Kidney epithelial cell (primary cell): Measurements from ENCODE around the gene PNO1. TPM values are rescaled to one million over a fixed set of nuclear protein-coding genes. Genes with fewer than 3 reads are reported as not detected.

Experiments used
- DNase-seq: peaks from one replicate; pipeline ENCODE4 v3.0.0-alpha.2; 2010; ENCODE audit warnings: low read depth
- H3K27me3 ChIP-seq: 2 replicates; pipeline ENCODE4 v1.6.0; 2011; ENCODE audit warnings: low read length; ENCODE audit not compliant: control insufficient read depth, insufficient read depth
- H3K36me3 ChIP-seq: 2 replicates; pipeline ENCODE4 v1.5.1; 2011; ENCODE audit warnings: low read length; ENCODE audit not compliant: control insufficient read depth, insufficient read depth
- H3K4me3 ChIP-seq: 2 replicates; pipeline ENCODE4 v1.5.1; 2011; ENCODE audit warnings: low read depth, mild to moderate bottlenecking, control low read depth, low read length
- total RNA-seq: library from RNA; depleted of rRNA; stranded (reverse); fragments of >200 nt; gene quantifications from 2 replicates; pipeline ENCODE4 v1.2.3, GENCODE V29; 2015
- TF ChIP-seq, protein P1 (sequence below): IDR thresholded peaks from 2 replicates; pipeline ENCODE4 v1.5.1; 2011; ENCODE audit warnings: mild to moderate bottlenecking, moderate library complexity, low read length, control low read depth, inconsistent platforms; ENCODE audit not compliant: insufficient read depth, poor library complexity, severe bottlenecking

Gene PNO1
- total RNA-seq, 1 donor from 2014 or later = 21.2 TPM

GRCh38 chr2:68127358-68128242 is 30.1 kb upstream of the PNO1 start:
- TF ChIP-seq, protein P1, sequence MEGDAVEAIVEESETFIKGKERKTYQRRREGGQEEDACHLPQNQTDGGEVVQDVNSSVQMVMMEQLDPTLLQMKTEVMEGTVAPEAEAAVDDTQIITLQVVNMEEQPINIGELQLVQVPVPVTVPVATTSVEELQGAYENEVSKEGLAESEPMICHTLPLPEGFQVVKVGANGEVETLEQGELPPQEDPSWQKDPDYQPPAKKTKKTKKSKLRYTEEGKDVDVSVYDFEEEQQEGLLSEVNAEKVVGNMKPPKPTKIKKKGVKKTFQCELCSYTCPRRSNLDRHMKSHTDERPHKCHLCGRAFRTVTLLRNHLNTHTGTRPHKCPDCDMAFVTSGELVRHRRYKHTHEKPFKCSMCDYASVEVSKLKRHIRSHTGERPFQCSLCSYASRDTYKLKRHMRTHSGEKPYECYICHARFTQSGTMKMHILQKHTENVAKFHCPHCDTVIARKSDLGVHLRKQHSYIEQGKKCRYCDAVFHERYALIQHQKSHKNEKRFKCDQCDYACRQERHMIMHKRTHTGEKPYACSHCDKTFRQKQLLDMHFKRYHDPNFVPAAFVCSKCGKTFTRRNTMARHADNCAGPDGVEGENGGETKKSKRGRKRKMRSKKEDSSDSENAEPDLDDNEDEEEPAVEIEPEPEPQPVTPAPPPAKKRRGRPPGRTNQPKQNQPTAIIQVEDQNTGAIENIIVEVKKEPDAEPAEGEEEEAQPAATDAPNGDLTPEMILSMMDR = no peak
- Histone ChIP-seq H3K27me3 (no peaks in the 10 kb centered on the region), H3K36me3 (no peaks in the 10 kb centered on the region), H3K4me3 (no peak overlapping the region)
- no peak for DNase-seq

- no peaks in the 10 kb centered on the region for H3K36me3 ChIP-seq
- no peaks in the 10 kb centered on the region for H3K27me3 ChIP-seq
- TF ChIP-seq, protein P1 = no peak
- no peak for DNase-seq
- H3K4me3 ChIP-seq = no peak overlapping the region
These were observed 23.6 kb upstream of the PNO1 start for GRCh38 chr2:68134120-68134519.

DNA sequence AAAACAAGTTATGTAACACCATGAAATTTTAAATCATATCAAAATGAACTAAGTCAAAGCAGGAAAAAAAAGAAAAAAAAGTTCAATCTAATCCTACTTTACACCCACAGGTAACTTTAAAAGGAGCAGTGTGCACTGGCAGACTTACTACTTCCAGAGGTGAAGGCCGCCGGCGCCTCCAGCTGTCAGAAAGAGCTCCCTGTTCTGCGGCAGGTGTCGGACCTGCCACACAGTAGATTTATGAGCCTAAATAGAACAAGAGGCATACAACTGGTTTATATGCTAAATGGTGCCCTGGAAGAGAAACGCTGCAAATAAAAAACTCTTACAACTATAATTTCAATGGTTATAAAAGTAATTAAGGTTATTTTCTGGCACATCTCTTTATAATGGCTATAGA is 23.1 kb upstream of the PNO1 start:
- TF ChIP-seq, protein P1 = no peak
- Histone ChIP-seq H3K4me3 (no peak overlapping the region), H3K36me3 (no peaks in the 10 kb centered on the region), H3K27me3 (no peaks in the 10 kb centered on the region)
- no peak for DNase-seq

DNA sequence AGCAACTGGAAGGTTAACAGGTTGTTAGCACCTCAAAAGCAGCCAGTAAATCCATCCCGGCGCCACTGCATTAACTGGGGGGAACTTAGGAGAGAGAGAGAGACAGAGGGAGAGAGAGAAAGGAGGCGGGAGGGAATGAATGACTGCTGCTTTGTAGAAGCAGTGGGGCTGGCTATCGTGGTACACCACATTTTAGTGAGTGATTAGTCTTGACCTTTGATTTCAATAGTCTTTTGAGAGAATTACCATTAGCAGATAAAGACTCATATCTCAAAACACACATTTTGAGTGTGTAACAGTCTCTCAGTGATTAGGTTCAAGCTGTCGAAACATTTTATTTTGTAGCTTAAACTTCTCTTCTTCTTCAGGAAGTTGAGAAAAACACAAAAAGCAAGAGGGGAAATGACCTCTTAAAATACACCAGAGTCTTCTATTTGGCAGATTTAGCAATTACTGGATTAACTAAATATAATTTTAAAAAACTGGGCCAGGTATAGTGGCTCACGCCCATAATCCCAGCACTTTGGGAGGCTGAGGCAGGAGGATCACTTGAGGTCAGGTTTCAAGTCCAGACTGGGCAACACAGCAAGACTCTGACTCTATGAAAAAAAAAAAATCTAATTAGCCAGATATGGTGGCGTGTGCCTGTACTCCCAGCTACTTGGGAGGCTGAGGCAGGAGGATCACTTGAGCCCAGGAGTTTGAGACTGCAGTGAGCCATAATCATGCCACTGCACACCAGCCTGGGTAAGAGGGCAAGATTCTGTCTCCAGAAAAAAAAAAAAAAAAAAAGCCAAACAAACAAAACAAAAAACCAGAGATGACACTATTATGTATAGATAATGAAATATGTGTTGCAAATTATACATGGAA is 22.0 kb upstream of the PNO1 start:
- Histone ChIP-seq H3K36me3 (no peaks in the 10 kb centered on the region), H3K4me3 (no peak overlapping the region), H3K27me3 (no peaks in the 10 kb centered on the region)
- DNase-seq = no peak
- TF ChIP-seq, protein P1 = no peak

- H3K27me3 ChIP-seq = no peaks in the 10 kb centered on the region
- TF ChIP-seq, protein P1 = no peak
- no peaks in the 10 kb centered on the region for H3K36me3 ChIP-seq
- DNase-seq = no peak
- H3K4me3 ChIP-seq = no peak overlapping the region
These were observed 15.8 kb upstream of the PNO1 start for GRCh38 chr2:68141875-68142274.
